ENCODE data around the gene PLA2G2E.

PLA2G2E gene

DNA sequence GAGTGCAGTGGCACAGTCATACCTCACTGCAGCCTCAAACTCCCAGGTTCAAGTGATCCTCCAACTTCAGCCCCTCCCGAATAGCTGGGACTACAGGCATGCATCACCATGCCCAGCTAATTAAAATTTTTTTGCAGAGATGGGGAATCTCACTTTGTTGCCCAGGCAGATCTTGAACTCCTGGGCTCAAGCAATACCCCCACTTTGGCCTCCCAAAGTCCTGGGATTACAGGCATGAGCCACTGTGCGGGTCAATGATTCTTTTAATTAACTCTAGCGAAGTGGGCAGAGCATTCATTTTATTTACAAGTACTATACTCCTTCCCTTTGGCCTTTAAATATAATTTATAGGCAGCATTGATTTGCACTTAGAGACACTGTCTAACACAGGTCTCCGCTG, 43.8 kb downstream of the PLA2G2E start:
- no peak for FAIRE-seq
- TF ChIP-seq POLR2AphosphoS5 (IDR thresholded peaks at IDR 0.05; ENCODE audit: low read depth, low read length) (no peak), TAF1 (IDR thresholded peaks at IDR 0.05; ENCODE audit: borderline replicate concordance, low read depth, low read length) (no peak), POLR2A (IDR thresholded peaks at IDR 0.05; ENCODE audit: low read depth, low read length) (no peak)

DNA sequence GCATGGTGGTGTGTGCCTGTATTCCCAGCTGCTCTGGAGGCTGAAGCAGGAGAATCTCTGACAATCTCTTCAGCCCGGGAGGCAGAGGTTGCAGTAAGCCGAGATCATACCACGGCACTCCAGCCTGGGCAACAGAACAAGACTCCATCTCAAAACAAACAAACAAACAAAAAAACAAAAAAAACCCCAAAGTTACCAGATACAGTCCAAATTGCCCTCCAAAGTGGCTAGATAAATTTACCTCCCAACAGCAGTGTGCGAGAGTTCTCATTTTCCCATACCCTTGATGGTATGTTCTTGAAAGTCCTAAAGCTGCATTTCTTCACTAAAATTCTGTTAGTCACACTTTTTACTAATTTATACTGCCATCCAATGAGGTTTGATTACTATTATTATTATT, 44.2 kb downstream of the PLA2G2E start:
- FAIRE-seq (no peak), DNase-seq (ENCODE audit: insufficient read length) (no peak)
- TF ChIP-seq POLR2AphosphoS5 (IDR thresholded peaks at IDR 0.05; ENCODE audit: low read depth, low read length): no peak
- TF ChIP-seq TAF1 (IDR thresholded peaks at IDR 0.05; ENCODE audit: borderline replicate concordance, low read depth, low read length): no peak
- TF ChIP-seq POLR2A (IDR thresholded peaks at IDR 0.05; ENCODE audit: low read depth, low read length): no peak

More for the DNA sequence above, 43.8 kb downstream of the PLA2G2E start:
- no peak for DNase-seq (ENCODE audit: insufficient read length)

DNA sequence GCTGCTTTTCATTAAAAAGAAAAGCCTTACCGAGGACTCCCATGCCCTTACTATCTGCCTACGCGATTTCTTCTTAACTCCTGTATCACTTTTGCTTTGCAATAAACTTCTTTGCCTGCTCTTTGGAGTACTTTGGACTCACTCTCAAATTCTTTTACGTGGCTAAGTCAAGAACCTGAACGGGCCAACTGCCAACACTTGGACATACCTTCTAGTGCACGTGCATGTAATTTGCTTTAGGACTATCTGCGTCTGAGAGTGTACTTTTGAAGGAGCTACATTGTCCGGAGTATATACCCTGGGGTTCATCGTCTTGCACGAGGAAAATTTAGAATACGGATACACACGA, 44.8 kb downstream of the PLA2G2E start:
- DNase-seq (ENCODE audit: insufficient read length): no peak
- FAIRE-seq: no peak
- TF ChIP-seq TAF1 (IDR thresholded peaks at IDR 0.05; ENCODE audit: borderline replicate concordance, low read depth, low read length): no peak
- no peak for TF ChIP-seq POLR2A (IDR thresholded peaks at IDR 0.05; ENCODE audit: low read depth, low read length)
- TF ChIP-seq POLR2AphosphoS5 (IDR thresholded peaks at IDR 0.05; ENCODE audit: low read depth, low read length): no peak

DNA sequence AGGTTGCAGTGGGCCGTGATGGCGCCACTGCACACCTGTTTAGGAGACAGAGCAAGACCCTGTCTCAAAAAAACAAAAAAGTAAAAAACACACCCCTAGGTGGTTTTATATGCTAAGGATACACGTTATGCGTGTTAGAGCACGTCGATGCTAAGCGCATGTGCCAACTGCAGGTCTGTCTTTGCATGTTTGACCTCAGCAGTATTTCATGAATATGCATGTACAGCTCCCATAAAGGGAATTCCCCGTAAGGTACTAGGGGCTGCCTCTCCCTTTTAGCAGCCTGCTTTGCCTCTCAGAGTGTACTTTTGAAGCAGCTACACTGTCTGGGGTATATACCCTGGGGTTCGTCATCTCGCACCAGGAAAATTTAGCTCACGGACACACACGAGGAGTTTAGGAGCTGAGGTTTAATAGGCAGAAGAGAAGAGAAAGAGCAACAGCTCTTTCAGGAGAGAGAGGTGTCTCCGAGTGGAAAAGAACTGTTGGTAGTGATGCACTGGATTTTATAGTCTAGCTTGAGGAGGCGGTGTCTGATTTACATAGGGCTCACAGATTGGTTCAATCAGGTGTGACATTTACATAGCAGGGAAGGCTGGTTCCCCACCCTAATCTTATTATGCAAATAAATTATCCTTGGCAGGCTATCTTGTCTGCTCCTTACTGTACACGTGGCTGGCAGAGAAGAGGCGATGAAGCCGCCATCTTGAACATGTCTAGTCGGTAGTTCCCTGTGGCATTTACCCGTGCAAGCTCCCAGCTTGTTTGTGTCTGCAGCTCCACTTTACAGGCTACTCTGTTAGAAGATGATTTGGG, 45.4 kb downstream of the PLA2G2E start:
- DNase-seq (ENCODE audit: insufficient read length) (no peak), FAIRE-seq (no peak)
- TF ChIP-seq POLR2AphosphoS5 (IDR thresholded peaks at IDR 0.05; ENCODE audit: low read depth, low read length) (no peak), POLR2A (IDR thresholded peaks at IDR 0.05; ENCODE audit: low read depth, low read length) (no peak), TAF1 (IDR thresholded peaks at IDR 0.05; ENCODE audit: borderline replicate concordance, low read depth, low read length) (no peak)

DNA sequence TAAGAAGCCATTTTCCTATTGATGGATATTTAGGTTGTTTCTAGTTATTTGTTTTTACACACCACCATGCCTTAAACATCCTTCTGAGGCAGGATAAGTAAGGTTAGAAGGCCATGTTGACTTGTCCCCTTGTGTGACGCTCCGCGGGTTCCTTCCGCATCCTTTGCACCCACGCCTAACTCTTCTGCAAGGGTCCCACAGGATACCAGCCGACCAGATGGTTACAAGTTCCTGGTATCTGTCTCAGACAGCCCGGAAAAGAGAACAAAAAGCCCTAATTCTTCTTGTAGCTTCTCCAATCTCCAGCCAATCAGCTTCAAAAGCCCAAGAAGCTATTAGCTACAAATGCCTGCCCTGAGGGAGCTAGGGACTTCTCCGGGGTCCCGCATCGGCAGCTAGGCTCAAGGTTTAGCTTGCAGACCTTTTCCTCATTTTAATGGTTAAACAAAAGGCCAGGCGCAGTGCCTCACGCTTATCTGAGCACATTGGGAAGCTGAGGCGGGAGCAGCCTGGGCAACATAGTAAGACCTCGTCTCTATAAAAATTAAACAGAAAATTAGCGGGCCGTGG, 46.2 kb downstream of the PLA2G2E start:
- no peak for TF ChIP-seq POLR2A (IDR thresholded peaks at IDR 0.05; ENCODE audit: low read depth, low read length)
- FAIRE-seq (no peak), DNase-seq (ENCODE audit: insufficient read length) (no peak)

DNA sequence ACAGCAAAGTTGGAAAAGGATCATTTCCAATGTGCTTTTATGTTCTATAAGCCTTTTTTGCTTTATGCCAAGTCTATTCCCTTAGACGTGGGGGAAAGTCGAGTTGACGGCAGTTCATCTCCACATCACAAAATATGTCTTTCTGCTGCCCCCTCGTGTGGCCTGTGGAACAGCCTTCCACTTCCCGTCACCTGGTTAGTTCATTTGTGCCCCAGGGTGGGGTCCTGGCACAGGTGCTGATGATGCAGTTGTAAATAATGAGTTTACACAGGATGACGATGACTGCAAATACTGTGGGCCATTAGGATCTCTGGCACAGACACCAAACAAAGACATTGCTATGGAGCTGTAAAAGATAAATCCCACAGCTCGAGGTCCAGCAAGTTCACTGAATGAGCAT, 51.2 kb downstream of the PLA2G2E start:
- FAIRE-seq: no peak
- TF ChIP-seq POLR2A (IDR thresholded peaks at IDR 0.05; ENCODE audit: low read depth, low read length): no peak
- TF ChIP-seq POLR2AphosphoS5 (IDR thresholded peaks at IDR 0.05; ENCODE audit: low read depth, low read length): no peak
- no peak for TF ChIP-seq TAF1 (IDR thresholded peaks at IDR 0.05; ENCODE audit: borderline replicate concordance, low read depth, low read length)
- DNase-seq (ENCODE audit: insufficient read length): no peak
